ENCODE data around the gene DHX57. TPM values are rescaled to one million over a fixed set of nuclear protein-coding genes. Genes with fewer than 3 reads are reported as not detected.

The DHX57 gene
- total RNA-seq, 4 donors from 2014 or later = 11.5 to 12.0 (median 11.7) TPM

DNA sequence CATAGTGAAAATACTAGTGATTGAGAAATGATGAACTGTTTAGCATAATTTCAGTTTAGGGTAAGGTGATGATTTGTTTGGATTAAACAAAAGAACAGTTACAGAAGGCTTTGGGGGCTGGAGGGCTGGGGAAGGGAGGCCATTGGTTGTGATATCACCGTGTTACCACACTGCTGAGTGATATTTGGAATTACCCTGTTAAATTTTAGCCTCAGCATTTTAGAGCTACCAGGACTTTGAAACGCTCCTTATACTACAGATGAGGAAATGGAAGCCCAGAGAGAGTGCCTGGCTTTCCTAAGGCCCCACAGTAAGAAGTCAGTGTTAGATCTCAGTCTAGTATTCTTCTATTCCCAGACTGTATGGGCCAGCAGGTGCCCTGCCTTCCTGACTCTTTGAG, 29.5 kb upstream of the DHX57 start:
- TF ChIP-seq POLR2A (IDR thresholded peaks at IDR 0.05) = no peak
- TF ChIP-seq, protein P1, sequence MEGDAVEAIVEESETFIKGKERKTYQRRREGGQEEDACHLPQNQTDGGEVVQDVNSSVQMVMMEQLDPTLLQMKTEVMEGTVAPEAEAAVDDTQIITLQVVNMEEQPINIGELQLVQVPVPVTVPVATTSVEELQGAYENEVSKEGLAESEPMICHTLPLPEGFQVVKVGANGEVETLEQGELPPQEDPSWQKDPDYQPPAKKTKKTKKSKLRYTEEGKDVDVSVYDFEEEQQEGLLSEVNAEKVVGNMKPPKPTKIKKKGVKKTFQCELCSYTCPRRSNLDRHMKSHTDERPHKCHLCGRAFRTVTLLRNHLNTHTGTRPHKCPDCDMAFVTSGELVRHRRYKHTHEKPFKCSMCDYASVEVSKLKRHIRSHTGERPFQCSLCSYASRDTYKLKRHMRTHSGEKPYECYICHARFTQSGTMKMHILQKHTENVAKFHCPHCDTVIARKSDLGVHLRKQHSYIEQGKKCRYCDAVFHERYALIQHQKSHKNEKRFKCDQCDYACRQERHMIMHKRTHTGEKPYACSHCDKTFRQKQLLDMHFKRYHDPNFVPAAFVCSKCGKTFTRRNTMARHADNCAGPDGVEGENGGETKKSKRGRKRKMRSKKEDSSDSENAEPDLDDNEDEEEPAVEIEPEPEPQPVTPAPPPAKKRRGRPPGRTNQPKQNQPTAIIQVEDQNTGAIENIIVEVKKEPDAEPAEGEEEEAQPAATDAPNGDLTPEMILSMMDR (IDR thresholded peaks at IDR 0.05 in 4 of 5, conservative IDR thresholded peaks at IDR 0.05 in 1 of 5) = no peak
- no peak for DNase-seq
- Histone ChIP-seq H3K27ac (no peak overlapping the region), H3K36me3 (no peaks in the 10 kb centered on the region), H3K9me3 (no peaks in the 10 kb centered on the region), H3K27me3 (no peaks in the 10 kb centered on the region), H3K4me3 (no peak overlapping the region), H3K4me1 (peaks cover 0 to 8% of the 10 kb centered on the region in 2 donors)
- in situ Hi-C loops (cut with MboI; ENCODE audit: low sequenced_read_pairs in 4 of 4) = no loop called here
- intact Hi-C loops (cut with DNase I; ENCODE audit: low total_unique reads) = no loop called here
- ATAC-seq = no peak

DNA sequence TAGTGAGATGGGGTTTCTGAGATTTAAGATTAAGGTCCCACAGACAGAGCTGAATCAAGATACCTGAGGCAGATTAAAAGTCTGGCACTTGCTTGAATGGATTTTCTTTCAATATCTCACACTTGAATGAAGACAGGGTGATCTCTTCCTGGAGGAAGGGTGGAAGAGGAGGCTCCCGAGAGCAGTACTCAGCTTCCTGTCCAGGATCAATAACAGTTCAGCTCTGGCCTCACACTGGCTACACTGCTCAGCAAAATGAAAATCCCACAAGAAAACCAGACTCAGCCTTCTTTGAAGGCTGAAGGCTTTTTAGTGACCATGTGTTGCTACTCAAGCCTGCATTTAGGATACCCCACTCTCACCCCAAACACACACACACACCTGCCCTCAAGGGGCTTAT, 25.0 kb upstream of the DHX57 start:
- DNase-seq (no peak), ATAC-seq (no peak)
- no peaks in the 10 kb centered on the region for H3K9me3 ChIP-seq
- intact Hi-C loops (cut with DNase I; ENCODE audit: low total_unique reads) = no loop called here
- no peak overlapping the region for H3K4me3 ChIP-seq
- TF ChIP-seq POLR2A (IDR thresholded peaks at IDR 0.05) = no peak
- TF ChIP-seq, protein P1 (IDR thresholded peaks at IDR 0.05 in 4 of 5, conservative IDR thresholded peaks at IDR 0.05 in 1 of 5) = no peak
- H3K27me3 ChIP-seq = no peaks in the 10 kb centered on the region
- H3K36me3 ChIP-seq = no peaks in the 10 kb centered on the region
- no peak overlapping the region for H3K27ac ChIP-seq
- H3K4me1 ChIP-seq = no peaks in the 10 kb centered on the region
- in situ Hi-C loops (cut with MboI; ENCODE audit: low sequenced_read_pairs in 4 of 4) = no loop called here

DNA sequence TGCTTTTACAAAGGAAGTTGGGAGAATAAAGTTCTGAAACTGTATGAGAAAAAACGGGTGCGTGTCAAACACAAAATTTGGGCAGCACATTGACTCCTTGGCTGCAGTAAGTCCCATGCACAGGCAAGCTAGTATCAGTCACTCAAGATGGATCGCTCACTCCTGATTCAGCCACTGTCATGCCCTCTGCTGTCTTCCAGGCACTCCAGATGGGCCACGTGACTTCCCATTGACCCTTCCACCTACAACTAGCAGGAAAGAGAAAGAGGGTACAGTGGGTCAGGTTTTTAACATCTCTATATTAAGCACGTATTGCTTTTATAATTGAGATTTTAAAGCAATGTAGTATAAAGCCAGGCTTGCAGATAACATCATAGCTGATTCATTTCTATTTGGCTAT, 22.5 kb upstream of the DHX57 start:
- no peaks in the 10 kb centered on the region for H3K36me3 ChIP-seq
- no peak overlapping the region for H3K4me3 ChIP-seq
- no peak for ATAC-seq
- in situ Hi-C loops (cut with MboI; ENCODE audit: low sequenced_read_pairs in 4 of 4) (no loop called here), intact Hi-C loops (cut with DNase I; ENCODE audit: low total_unique reads) (no loop called here)
- no peaks in the 10 kb centered on the region for H3K27me3 ChIP-seq
- TF ChIP-seq, protein P1 (IDR thresholded peaks at IDR 0.05 in 4 of 5, conservative IDR thresholded peaks at IDR 0.05 in 1 of 5) = no peak
- TF ChIP-seq POLR2A (IDR thresholded peaks at IDR 0.05) = no peak
- no peaks in the 10 kb centered on the region for H3K9me3 ChIP-seq
- H3K4me1 ChIP-seq = no peaks in the 10 kb centered on the region
- no peak overlapping the region for H3K27ac ChIP-seq
- no peak for DNase-seq

DNA sequence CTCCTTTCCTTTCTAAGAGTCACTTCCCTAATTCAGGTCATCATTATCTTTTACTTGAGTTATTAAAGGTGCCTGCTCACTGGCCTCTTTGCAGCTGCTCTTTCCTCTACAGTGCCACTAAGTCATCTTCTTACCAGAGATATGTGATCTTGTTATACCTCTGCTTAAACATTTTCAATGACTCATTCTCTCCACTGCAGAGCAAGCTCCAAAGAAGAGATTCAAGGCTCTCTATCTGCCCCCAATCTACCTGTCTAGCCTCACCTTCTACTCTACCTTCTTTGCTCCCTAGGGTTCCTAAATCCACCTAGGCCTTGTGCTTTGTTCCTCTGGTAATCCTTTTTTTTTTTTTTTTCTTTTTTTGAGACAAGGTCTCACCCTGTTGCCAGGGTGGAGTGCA, 17.1 kb upstream of the DHX57 start:
- H3K36me3 ChIP-seq = no peaks in the 10 kb centered on the region
- DNase-seq (no peak), ATAC-seq (no peak)
- in situ Hi-C loops (cut with MboI; ENCODE audit: low sequenced_read_pairs in 4 of 4) (no loop called here), intact Hi-C loops (cut with DNase I; ENCODE audit: low total_unique reads) (no loop called here)
- no peak for TF ChIP-seq POLR2A (IDR thresholded peaks at IDR 0.05)
- TF ChIP-seq, protein P1 (IDR thresholded peaks at IDR 0.05 in 4 of 5, conservative IDR thresholded peaks at IDR 0.05 in 1 of 5) = no peak
- no peaks in the 10 kb centered on the region for H3K9me3 ChIP-seq
- no peak overlapping the region for H3K27ac ChIP-seq
- H3K27me3 ChIP-seq = no peaks in the 10 kb centered on the region
- H3K4me3 ChIP-seq = no peak overlapping the region
- no peaks in the 10 kb centered on the region for H3K4me1 ChIP-seq

DNA sequence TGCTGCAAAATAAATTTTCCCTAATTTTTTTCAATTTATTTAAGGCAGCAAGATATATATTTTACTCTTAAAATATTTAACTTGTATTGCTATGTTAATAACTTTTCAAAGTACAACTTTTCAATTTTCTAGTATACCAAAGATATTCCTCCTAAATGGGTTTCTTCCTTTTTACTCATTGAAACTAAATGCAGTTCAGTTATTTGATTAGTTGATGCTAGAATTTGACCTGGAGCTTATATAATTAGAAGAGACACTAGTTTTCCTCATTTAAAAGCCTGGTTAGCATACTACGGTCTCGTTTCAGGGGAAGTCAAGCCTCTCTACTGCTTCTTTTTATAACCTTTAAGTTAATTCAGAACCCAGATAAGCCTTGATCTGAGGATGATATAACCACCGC, 13.8 kb upstream of the DHX57 start, which contains the start of gene ARHGEF33:
TSS of gene ARHGEF33 (plus strand) at position 301 of the 400 bp plus-strand sequence. CDS start 29,573 bp downstream, outside the sequence.
- no peak for ATAC-seq
- intact Hi-C loops (cut with DNase I; ENCODE audit: low total_unique reads) = no loop called here
- no peak within 1 kb of the TSS for H3K27ac ChIP-seq
- no peak within 1 kb of the TSS for H3K4me3 ChIP-seq
- DNase-seq = no peak
- H3K4me1 ChIP-seq = peaks cover 0 to 10% of the 10 kb centered on the region in 2 donors
- H3K36me3 ChIP-seq = no peaks in the 10 kb centered on the region
- TF ChIP-seq, protein P1 (IDR thresholded peaks at IDR 0.05 in 4 of 5, conservative IDR thresholded peaks at IDR 0.05 in 1 of 5) = no peak
- H3K9me3 ChIP-seq = no peaks in the 10 kb centered on the region
- no peaks in the 10 kb centered on the region for H3K27me3 ChIP-seq
- in situ Hi-C loops (cut with MboI; ENCODE audit: low sequenced_read_pairs in 4 of 4) = no loop called here

All from gastrocnemius medialis (tissue), 4 donors.